NCI-H1694 treated with DMSO at 0.1 percent for 48 hours (cell line): Measurements from ENCODE around the gene ZNF701.
"Not testable (repeated sequence)": the region's sequence is repeated elsewhere in the genome, so short reads cannot be mapped to it uniquely, and the experiment has no call there.

Experiments
- DNase-seq: peaks from one replicate; lab custom pipeline; 2025; lab: John Stamatoyannopoulos, UW

ZNF701 gene

GRCh38 chr19:52566588-52566987 lies 3.5 kb upstream of the ZNF701 start:
- DNase-seq: no peak

GRCh38 chr19:52567921-52568320 lies 2.2 kb upstream of the ZNF701 start:
- no peak for DNase-seq

GRCh38 chr19:52569638-52569999 lies 468 bp upstream of the ZNF701 start:
- DNase-seq: not testable (repeated sequence)

DNA sequence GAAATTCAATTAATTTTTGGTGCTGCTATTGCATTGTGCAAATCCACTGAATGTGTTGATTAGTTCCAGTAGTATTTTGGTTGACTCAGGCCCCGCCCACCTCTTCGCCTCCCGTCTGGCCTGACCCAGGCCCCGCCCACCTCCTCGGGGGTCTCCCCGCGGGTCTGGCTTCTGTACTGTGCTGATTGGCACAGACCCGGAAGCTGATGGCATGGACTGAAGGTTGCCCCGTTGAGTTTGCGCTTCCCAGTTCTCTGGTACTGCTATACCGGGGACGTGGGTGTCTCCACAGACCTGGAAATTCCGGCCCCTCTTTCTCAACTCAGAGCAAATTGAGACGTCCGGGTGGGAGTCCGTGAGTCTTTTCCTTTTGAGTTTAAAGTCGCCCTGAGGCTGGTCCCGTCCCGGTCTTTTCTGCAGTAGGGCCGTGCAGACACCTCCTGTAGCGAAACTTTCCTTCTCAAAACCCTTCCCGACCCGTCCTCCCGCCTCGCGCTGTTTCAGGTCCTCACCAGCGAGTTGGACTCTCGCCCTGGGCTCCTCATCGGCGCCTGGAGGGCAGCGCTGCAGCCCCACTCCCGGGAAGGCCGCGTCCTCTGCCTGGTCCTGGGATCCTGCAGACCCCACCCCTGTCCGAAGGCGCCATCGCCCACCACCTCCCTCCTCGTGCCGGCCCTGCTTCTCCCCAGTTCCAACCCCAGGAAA lies 14.8 kb downstream of the ZNF701 start:
- DNase-seq: no peak

- DNase-seq: no peak
Measured at GRCh38 chr19:52585604-52586003, 15.5 kb downstream of the ZNF701 start.

DNA sequence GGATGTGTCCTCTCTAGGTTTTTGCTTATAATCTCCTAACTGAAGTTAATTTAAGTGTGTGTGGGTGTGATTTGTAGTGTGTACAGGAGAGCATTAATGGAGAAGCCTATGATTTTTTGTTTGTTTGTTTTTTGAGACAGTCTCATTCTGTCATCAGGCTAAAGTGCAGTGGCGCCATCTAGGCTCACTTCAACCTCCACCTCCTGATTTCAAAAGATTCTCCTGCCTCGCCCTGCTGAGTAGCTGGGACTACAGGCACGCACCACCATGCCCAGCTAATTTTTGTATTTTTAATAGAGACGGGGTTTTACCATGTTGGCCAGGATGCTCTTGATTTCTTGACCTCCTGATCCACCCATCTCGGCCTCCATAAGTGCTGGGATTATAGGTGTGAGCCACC lies 20.6 kb downstream of the ZNF701 start:
- DNase-seq: no peak

- no peak for DNase-seq
Measured at GRCh38 chr19:52592301-52592700, 22.2 kb downstream of the ZNF701 start.

DNA sequence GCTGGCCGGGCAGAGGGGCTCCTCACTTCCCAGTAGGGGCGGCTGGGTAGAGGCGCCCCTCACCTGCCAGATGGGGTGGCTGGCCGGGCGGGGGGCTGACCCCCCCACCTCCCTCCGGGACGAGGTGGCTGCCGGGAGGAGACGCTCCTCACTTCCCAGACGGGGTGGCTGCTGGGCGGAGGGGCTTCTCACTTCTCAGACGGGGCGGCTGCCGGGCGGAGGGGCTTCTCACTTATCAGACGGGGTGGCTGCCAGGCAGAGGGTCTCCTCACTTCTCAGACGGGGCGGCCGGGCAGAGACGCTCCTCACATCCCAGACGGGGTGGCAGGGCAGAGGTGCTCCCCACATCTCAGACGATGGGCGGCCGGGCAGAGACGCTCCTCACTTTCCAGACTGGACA lies 23.4 kb downstream of the ZNF701 start:
- not testable (repeated sequence) for DNase-seq

GRCh38 chr19:52599241-52599640 lies 29.2 kb downstream of the ZNF701 start:
- DNase-seq: no peak

- DNase-seq: no peak
Measured at GRCh38 chr19:52600639-52601024, 30.5 kb downstream of the ZNF701 start.

GRCh38 chr19:52601025-52601973 lies 31.2 kb downstream of the ZNF701 start:
- DNase-seq: peak; percentile 3

GRCh38 chr19:52601974-52602366 lies 31.9 kb downstream of the ZNF701 start:
- not testable (repeated sequence) for DNase-seq

GRCh38 chr19:52602941-52603340 lies 32.9 kb downstream of the ZNF701 start:
- DNase-seq: no peak

DNA sequence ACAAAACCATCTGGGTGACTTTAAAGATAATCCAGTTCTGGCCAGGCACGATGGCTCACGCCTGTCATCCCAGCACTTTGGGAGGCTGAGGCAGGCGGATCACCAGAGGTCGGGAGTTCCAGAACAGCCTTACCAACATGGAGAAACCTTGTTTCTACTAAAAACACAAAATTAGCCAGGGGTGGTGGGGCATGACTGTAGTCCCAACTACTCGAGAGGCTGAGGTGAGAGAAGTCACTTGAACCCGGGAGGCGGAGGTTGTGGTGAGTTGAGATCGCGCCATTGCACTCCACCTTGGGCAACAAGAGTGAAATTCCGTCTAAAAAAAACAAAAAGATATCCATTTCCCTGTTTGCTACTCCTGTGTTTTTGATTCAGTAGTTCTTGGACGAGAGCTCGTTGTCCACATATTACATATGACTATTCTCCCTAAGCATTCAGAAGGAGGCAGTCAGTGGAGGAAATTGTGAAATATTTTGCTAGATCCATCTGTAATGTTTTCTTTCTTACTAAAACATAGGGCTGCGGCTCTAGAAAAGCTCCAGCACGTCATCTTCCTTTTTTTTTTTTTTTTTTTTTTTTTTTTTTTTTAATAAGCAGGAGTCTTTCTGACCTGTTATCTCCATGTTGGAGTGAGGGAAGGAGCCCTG lies 33.6 kb downstream of the ZNF701 start:
- DNase-seq: no peak

GRCh38 chr19:52613299-52613906 lies 43.3 kb downstream of the ZNF701 start:
- no peak for DNase-seq

DNA sequence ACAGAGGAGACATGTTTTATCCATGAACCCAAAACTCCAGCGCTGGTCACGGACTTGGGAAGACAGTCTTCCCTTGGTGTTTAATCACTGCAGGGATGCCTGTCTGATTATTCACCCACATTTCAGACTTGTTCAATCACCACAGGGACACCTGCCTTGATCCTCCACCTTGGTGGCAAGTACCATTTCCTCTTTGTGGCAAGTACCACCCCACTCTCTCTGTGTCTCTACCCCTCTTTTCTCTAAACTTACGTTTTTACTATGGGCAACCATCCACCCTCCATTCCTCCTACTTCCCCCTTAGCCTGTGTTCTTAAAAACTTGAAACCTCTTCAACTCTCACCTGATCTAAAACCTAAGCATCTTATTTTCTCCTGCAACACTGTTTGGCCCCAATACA lies 51.3 kb downstream of the ZNF701 start:
- DNase-seq: no peak

DNA sequence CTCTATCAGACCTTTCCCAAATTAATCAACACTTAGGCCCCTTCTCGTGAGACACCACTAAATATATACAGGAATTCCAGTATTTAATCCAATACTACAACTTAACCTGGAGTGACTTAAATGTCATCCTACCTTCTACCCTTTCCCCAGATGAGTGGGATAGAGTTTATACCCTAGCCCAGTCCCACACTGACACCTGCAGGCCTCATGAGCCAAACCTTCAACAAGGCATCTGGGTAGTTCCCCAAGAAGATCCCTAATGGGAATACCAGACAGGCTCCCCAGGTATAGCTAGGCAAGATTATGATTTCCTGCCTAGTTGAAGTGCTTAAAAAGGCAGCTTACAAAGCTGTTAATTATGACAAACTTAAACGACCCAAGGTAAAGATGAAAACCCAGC lies 52.2 kb downstream of the ZNF701 start:
- no peak for DNase-seq

- DNase-seq: no peak
Measured at GRCh38 chr19:52626915-52627314, 56.8 kb downstream of the ZNF701 start.

DNA sequence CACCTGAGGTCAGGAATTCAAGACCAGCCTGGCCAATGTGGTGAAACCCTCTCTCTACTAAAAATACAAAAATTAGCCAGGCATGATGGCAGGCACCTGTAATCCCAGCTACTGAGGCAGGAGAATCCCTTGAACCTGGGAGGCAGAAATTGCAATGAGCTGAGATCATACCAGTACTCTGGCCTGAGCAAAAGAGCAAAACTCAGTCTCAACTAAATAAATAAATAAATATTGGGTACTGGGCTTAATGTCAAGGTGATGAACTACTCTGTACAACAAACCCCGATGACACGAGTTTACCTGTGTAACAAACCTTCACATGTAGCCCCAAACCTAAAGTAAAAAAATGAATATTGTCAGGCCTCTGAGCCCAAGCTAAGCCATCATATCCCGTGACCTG lies 57.4 kb downstream of the ZNF701 start:
- DNase-seq: not testable (repeated sequence)

GRCh38 chr19:52635786-52636570 lies 65.9 kb downstream of the ZNF701 start:
- no peak for DNase-seq
